GM19395 (cell line): ENCODE results near the gene DHX8.
"Not testable (repeated sequence)": the region's sequence is repeated elsewhere in the genome, so short reads cannot be mapped to it uniquely, and the experiment has no call there.

ENCODE experiments used
- ATAC-seq: cut with Tn5 transposase; IDR thresholded peaks from one replicate; pipeline ENCODE4 v1.9.1; 2021; ENCODE audit warnings: mild to moderate bottlenecking, moderate library complexity; ENCODE audit not compliant: unreplicated experiment

Gene DHX8

DNA sequence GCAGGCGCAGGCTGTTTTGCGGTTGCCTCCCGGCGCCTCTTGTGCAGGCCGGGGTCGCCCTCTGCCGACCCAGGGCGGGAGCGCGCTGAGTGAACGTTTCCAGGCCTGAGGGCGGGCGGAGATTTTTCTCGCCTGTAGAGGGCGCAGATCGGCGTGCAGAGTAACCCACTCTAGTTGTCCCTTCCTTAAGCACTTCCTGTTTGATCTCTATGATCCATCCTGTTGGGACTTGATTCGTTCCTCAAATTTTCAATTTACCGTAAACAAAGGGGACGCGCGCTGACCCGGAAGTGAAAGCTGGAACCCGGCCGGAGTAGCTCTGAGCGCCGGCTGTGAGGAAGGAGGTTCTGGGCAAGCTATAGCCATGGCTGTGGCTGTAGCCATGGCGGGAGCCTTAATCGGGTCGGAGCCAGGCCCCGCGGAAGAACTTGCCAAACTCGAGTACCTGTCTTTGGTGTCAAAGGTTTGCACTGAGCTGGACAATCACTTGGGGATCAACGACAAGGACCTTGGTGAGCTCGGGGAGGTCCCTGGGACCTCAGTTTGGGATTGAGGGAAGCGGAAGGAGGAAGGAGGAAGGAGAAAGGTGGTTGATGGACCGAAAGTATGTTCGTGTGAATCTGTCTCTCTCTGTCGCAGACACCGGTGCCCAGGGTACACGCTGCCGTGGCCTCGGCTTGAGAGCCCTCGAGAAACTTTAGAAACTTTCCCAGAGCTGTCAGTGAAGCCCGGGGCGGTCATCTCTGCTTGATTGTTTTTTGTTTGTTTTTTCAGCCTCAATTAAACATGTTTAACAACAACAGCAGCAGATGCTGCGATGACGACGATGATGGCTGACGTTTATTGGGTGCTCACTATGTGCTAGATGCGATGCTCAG lies at the start of gene DHX8:
DHX8 (plus strand) TSS at position 302 of the 878 bp plus-strand sequence; CDS start at position 365, 63 bp downstream.
- peak; percentile 91 for ATAC-seq

DNA sequence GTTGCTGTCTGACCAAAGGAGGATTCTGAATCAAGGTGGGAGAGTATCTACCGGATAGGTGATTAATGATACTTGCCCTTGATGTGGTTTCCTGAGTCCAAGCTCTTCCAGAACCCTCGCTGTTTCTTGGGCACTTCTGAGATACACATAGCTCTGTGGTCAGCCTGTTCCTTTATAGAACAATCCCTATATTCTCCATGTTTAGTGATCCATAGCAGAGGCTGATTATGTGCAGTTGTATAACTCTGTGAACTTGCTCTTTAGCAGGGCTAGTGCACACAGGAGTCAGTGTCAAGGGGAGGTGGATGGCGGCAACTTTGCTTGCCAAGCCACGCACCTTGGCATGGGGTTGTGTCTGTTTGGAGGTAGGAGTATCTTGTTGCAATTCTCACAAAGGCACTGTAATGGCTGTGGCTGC lies 48.9 kb upstream of the DHX8 start:
- no peak for ATAC-seq

DNA sequence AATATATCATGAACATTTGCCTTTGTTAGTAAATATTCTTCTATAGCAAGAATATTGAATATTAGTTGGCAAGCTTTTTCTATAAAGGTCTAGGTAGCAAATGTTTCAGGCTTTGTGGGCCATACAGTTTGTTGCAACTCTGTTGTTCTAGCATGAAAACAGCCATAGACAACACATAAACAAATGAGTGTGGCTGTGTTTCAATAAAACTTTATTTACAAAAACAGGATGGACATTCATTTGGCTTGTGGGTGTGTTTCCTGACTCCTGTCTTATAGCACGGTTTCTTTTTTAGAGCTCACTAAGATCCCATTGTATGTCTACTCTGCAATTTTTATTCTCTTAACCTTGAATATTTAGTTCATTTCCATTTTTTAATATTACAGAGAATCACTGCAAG lies 46.0 kb upstream of the DHX8 start:
- ATAC-seq, result no peak

DNA sequence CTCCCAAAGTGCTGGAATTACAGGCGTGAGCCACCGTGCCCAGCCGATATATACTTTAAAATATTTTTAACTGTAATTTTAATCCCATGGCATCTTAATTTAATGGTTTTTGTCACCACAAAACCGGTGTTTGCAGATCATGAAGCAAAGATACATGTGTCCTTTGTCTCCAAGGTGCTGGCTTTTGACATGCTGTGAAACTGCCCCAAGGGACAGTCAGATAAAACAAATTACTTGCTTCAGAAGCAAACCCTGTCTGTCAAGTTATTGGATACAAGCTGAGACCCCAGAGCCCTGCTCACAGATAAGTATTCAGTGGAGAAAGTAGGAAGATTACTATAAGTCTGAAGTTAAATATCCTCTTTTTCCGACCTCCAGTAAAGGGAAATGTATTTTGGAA lies 45.1 kb upstream of the DHX8 start:
- no peak for ATAC-seq

DNA sequence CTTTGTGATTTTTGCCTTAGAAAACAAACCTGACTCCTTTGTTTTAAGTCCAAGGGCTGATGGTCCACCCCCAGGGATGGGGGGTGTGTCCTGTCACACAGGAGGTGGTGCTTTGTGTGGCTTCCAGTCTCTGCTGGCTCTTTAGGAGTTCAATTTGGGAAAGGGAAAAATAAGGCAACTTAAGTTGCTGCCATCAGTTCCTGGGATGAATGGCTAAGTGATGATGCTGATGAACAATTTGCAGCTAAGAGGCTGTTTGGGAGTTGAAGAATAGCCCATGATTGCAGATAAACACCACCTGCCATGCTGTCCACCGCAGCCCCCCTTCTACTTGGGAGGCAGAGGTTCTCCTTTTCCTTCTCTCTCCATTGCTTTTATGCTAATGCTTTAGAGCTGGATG lies 44.7 kb upstream of the DHX8 start:
- ATAC-seq, result no peak

DNA sequence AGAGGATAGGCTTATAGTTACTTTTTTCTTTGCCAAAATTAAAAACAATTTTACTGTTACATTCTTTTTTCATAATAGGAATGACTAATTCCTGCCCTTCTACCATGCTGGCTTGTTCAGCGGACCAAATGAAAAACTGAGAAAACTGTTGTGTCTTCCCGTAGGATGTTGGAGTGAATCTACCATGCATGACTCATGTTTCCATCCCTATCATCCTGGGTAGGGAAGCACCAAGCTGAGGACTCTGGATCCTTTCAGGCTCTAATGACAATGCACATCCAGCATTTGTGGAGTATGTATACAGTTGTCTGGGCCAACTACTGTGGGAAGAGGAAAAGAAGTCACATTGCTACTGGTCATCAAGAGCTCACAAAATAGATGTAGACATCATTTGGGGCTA lies 41.1 kb upstream of the DHX8 start:
- ATAC-seq, result no peak

DNA sequence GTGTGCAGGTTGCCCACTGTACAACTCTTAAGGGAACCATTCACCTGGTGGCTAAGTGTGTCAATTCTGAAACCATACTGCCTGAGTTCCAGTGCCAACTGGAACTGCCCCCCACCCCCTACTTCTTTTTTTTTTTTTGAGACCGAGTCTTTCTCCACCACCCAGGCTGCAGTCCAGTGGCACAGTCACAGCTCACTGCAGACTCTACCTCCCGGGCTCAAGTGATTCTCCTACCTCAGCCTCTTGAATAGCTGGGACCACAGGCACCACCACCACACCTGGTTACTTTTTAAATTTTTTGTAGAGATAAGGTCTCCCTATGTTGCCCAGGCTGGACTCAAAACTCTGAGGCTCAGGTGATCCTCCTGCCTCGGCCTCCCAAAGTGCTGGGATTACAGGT lies 40.4 kb upstream of the DHX8 start:
- ATAC-seq, result no peak

DNA sequence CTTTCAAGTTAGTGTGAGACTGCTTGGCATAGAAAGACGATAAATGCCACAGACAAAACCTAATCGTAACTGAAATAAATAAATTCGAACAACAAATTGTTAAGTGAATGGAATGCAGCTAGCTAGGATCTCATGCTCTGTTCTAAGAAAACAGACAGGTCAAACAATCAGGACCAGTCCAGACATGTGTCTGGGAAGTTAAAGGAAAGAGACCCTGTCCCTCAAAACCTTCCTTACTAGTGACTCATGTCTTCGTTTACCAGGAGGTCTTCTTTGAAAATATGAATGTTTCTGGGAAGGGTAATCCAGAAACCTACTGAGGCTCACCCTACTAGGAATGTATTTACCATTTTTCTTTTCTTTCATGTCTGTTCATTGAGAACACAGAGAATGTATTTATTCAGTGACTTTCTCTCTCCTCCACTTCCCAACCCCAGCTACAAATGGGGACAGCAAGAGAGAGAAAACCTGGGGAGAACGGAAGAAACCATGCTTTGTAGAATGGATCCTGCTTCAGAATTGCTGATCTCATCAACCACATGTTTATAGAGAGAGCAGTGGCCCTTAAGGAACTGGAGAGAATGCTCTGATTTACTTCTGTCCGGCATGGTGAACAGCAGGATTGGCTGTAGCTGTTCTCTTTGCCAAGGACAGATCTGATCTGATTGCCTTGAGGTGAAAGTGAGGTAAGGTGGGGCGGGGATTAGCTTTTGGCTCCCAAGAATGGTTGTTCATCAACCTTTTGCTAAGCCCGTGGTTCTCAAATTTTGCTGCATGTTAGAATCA lies 39.4 kb upstream of the DHX8 start:
- no peak for ATAC-seq

DNA sequence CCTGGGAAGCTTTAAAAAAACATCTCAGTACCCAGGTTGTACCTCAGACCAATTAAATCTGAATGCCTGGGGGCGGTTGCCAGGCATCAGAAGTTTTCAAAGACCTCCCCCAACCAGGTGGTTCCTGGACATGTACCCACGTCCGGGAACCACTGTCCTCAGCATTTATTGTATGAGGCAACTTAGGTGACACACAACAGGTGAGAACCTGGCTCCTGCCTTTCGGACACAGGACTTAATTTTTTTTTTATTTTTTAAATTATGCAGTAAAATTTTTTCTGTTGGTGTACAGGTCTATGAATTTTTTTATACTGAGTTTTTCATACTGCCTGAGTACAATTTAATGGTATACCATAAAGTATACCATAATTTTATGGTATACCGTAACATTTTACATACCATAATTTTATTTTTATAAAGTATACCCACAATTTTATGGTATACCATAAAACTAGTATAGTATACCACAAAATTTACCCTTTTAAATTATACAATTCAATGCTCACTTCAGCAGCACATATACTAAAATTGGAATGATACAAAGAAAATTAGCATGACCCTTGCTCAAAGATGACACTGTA lies 38.7 kb upstream of the DHX8 start:
- ATAC-seq, result no peak

DNA sequence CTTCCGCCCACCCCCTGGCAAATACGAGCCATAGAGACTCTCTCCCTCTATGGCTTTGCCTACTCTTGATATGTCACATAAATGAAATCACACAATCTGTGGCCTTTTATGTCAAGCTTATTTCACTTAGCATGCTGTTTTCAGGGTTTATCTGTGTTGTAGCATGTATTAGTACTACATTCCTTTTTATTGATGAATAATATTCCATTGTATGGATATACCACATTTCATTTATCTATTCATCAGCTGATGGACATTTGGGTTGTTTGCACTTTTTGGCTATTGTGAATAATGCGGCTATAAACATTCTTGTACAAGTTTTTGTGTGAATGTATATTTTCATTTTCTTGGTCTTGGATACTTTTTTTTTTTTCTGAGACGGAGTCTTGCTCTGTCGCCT lies 37.0 kb upstream of the DHX8 start:
- no peak for ATAC-seq

DNA sequence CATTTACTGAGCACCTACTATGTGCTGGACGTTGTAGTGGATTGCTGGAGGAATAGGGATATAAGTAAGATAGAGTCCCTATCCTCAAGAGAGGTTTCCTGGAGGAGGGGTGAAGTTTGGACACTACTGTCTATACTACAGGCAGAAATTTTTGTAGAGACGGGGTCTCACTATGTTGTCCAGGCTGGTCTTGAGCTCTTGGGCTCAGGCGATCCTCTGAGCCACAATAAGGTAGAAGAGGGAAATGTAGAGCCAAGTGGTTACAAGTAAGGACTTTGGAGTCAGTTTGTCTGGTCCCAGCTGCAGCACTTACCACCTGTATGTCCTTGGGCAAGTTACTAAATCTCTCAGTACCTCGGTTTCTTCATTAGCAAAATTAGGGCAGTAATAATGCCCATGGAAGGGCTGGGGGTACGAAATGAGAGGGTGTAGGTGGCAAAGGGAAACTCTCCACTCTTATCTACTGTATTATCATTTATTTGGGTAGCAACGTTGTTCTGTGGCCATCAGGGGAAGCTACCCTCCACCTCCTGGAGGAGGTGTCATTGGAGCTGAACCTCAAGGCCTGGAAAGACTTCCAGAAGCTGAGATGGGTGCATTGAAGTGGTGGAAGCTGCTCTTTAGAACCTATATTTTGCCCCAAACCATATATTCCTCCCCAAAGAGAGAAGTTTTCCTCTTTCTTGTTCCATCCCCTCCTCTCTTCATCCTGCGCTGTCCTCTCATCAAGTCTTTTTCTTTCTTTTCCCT lies 34.9 kb upstream of the DHX8 start:
- no peak for ATAC-seq

DNA sequence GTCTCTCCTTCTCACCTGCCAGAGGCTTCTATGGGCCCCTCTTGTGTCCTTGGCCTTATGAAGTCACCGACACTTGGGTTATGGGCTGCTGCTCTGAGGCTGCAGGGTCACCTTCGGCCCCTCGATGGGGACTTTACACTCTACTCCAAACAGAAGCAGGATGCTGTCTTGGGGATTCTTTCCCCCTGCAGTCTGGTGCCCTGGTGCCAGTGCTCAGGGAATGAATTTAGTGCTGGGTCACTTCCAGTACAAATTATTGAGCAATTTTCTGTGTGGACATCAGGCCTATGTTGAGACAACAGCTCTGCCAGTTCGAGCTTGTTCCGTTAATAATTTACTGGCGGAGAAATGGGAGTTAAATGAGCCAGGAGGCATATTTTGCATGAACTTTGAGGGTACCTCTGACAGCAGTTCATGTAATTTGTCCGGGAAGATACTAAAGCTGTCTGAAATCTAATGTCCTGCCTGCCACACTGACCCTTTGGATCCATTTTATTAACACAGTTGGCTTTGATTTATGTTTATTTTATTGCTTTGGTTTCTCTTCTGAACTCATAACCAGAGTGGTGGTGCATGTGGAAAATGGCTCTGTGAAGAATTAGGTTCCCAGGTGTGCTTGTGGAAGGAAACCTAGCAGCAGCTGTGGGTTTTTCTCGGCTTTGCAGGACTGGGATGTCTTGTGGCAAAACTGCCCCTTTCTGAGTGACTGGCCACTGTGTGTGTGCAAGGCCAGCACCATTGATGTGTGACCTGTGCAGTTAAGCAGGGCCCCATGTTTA lies 34.1 kb upstream of the DHX8 start:
- ATAC-seq, result no peak

DNA sequence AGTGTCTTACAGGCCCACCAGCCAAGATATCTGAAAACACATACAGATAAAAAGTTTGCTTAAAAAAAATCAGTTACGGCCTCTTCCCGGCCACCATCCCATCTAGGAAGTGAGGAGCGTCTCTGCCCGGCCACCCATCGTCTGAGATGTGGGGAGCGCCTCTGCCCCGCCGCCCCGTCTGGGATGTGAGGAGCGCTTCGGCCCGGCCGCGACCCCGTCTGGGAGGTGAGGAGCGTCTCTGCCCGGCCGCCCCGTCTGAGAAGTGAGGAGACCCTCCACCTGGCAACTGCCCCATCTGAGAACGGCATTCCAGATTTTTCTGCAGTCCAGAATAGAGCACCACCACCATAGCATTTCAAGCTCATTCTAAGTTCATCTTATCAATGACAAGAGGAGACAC lies 33.0 kb upstream of the DHX8 start:
- ATAC-seq, result not testable (repeated sequence)

DNA sequence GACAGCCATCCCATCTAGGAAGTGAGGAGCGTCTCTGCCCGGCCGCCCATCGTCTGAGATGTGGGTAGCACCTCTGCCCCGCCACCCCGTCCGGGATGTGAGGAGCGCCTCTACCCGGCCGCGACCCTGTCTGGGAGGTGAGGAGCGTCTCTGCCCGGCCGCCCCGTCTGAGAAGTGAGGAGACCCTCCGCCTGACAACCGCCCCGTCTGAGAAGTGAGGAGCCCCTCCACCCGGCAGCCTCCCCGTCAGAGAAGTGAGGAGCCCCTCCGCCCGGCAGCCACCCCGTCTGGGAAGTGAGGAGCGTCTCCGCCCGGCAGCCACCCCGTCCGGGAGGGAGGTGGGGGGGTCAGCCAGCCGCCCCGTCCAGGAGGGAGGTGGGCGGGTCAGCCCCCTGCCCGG lies 32.0 kb upstream of the DHX8 start:
- not testable (repeated sequence) for ATAC-seq

DNA sequence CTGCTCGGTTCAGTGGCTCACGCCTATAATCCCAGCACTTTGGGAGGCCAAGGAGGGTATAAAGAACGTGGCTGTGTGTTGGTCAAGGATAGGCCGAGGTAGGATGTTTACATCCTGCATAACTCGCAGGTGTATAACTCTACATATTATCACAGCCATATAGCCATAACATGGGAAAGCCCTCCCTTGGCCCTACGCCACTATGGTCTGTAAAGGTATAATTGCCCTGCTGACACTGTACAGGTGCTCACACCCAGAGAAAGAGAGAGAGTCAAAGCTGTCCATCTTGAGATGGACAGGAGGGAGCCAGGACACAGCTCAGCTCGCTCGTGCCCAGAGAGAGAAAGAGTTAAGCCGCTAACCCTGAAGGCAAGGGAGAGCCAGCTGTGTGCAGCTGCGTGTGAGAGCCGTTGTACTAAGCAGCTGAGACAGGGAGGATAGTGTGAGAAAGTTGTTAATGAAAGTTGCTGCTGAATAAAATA lies 30.4 kb upstream of the DHX8 start:
- ATAC-seq, result no peak

DNA sequence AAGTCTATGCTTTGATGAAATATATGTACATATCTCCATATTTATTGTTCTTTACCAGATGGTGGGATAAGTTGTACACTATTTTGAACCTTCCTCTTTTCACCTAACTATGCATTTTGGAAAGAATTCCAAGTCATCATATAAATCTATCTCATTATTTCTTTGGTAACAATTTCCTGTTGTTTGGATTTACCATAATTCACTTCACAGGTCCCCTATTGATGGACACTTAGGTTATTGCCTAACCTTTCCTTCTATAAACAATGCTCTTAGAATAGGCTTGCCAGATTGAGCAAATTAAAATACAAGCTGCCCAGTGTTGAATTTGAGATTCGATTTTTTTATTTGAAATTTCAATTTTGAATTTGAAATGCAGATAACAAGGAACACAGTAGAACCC lies 28.9 kb upstream of the DHX8 start:
- no peak for ATAC-seq

DNA sequence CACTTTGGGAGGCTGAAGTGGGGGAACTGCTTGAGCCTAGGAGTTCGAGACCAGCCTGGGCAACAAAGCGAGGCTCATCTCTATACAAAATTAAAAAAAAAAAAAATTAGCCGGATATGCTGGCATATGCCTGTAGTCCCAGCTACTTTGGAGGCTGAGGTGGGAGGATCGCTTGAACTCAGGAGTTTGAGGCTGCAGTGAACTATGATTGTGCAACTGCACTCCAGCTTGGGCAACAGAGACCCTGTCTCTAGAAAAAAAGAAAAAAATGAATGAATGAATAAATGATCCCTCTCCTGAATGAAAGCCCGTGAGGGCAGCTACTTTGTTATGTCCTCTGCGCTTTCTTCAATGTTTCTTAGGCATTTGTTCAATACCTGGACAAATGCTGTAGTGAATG lies 27.7 kb upstream of the DHX8 start:
- ATAC-seq, result no peak

DNA sequence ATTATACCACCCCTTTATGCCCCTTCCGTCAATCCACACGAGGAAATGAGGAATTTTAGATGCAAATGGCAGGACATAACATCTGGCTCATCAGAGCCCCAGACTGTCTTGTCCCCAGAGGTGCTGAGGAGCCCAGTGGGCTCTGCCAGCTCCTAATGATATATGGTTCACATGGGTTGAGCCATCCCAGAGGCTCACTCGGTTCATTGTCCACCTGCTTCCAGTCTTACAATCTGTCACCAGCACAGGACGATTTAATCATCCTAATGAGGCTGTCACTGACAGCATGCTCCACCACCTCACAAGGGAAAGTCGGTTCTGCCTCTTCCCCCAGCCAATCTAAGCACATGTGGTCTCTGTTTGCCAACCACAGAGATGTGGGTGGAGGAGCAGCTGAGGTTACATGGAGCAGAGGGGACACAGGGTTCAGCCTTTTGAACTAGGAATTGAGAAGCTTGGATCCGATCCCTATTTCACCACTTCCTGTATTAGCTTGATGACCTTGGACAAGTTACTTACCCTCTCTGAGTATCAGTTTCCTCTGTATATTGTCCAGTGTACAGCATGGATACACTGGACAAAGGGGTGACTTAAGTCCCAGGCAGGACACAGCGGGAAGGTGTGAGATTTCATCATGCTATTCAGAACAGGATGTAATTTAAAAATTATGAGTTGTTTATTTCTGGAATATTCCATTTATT lies 27.0 kb upstream of the DHX8 start:
- no peak for ATAC-seq

DNA sequence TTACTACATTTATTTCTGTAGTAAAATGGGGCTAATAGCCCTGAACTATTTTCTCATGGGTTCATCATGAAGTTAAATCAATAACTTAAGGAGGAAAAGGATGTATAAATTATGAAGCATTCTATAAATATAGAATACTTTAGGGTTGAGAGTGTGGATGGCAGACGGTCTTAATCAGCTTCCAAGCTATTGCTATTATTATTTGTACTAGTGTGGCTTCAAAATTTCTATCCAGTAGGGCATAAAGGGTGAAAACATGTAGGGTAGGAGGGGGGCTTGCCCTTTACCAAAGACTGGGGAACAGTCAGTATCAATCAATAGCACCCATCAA lies 26.4 kb upstream of the DHX8 start:
- no peak for ATAC-seq

DNA sequence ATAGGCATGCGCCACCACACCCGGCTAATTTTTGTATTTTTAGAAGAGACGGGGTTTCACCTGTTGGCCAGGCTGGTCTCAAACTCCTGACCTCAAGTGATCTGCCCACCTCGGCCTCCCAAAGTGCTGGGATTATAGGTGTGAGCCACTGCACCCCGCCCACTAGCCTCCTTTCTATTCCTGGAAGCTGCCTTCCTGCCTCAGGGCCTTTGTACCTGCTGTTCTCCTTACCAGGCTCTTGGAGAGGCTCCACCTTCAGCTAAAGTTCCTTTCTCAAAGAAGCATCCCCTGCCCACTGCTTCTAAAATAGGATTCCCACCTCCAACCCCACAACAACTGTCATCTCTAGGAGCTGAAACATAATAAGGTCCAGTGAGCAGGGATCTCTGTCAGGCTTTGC lies 23.9 kb upstream of the DHX8 start:
- not testable (repeated sequence) for ATAC-seq
